GM12873 (cell line): ENCODE measurements around the gene GRN.

Source experiments
- CTCF ChIP-seq: IDR thresholded peaks from 2 replicates; pipeline ENCODE4 v1.5.1; 2012; ENCODE audit warnings: low read depth, mild to moderate bottlenecking, moderate library complexity, low read length, control low read depth; ENCODE audit not compliant: insufficient read depth; ENCODE audit errors: missing control alignments

The GRN gene

DNA sequence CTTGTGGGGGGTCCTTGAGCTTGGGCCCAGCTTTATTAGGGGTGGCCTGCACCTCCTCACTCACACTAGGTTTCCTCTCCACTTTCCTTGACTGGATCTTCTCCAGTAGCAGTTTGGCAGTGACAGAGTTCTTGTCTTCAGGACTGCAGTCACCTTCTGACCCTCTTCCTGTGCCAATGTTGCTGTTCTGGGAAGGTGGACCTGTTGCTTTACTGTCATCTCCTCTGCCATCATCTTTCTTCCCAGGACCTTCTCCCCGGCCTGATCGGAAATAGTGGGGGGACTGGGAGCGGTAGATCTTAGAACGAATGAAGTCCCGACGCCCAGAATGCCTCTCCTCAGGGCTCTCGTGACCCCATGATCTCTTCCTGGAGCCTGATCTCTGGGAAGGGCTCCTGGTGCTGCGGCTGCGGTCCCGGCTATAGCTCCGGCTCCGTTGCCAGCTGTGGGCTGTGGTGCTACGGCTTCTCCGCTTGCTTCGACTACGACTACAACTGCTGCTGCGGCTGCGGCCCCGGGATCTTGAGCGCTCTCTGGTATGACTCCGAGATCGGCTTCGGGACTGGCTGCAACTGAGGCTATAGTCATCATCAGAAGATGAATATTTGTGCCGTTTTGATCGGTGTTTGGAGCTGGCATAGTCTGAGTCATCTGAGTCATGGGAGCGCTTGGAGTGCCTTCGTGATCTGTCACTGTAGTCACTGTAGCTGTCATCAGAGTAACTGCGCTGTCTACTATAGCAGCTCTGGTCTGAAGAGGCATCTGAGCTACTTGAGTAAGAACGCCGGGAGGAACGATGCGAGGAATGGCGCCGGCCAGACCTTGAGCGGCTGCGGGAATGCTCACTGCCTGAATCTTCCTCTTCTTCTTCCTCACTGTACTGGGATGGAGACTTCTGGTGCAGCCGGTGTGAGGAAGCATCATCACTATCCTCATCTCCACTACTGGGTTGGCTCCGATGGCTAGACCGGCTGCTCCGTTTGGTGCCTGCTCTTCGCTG, 53.9 kb downstream of the GRN start:
- no peak for TF ChIP-seq CTCF

DNA sequence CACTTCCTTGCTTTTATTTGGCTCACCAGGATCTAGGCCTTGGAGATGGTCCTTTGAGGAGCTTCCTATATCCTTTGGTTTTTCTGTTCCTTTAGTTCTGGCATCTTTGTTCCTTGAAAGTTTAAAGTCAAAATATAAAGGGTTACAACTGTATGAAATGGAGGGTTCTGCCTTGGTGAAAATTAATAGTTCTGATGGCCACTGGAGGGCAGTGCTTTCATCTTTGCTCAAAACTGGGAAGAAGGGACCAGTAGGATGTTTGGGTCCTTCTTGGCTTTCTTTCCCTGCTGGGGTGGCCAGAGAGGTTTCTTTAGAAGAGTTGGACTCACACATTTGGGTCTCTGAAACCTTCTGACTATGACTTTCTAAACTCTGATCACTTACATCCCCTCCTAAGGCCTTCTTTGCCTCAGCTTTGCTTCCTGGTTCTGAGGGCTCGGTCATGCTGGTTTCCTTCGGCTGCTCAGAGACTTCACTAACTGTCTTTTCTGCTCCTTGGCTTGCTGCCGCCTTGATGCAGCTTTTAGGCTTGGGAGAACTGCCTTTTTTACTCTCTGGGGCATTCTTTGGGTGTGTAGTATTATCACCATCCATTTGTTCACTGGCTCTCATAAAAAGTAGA, 55.2 kb downstream of the GRN start:
- TF ChIP-seq CTCF, result peak; percentile 59
